Central memory CD8-positive, alpha-beta T cell (primary cell): Measurements from ENCODE around the gene RCAN3.
A peak's percentile ranks its signal among the peaks of the same experiment; 100 is the strongest.
"Not testable (repeated sequence)": the region's sequence is repeated elsewhere in the genome, so short reads cannot be mapped to it uniquely, and the experiment has no call there.

Experiments
- ATAC-seq: fragments of 150-1000 bp; cut with Tn5 transposase; replicated peaks from 2 replicates; pipeline ENCODE4 v1.10.0; 2022; ENCODE audit warnings: mild to moderate bottlenecking, moderate FRiP score, moderate number of reproducible peaks; ENCODE audit not compliant: poor library complexity, severe bottlenecking; ENCODE audit errors: extremely low read depth
- DNase-seq, 2 donors: peaks; one replicate each; pipeline ENCODE4 v3.0.0; 2021; ENCODE audit warnings: low spot score in 2 of 2
- H3K27ac Mint-ChIP-seq: one replicate; pipeline ENCODE4 v1.8.0; 2022; ENCODE audit warnings: low read depth, mild to moderate bottlenecking, moderate library complexity, mixed read lengths
- H3K27me3 Mint-ChIP-seq: one replicate; pipeline ENCODE4 v1.8.0; 2022; ENCODE audit warnings: mixed read lengths
- H3K36me3 Mint-ChIP-seq: one replicate; pipeline ENCODE4 v1.8.0; 2022; ENCODE audit warnings: mild to moderate bottlenecking, moderate library complexity, mixed read lengths; ENCODE audit not compliant: insufficient read depth
- H3K4me1 Mint-ChIP-seq: one replicate; pipeline ENCODE4 v1.8.0; 2022; ENCODE audit warnings: mixed read lengths
- H3K4me3 Mint-ChIP-seq: one replicate; pipeline ENCODE4 v1.8.0; 2022; ENCODE audit warnings: mild to moderate bottlenecking, moderate library complexity, mixed read lengths
- H3K9me3 Mint-ChIP-seq: one replicate; pipeline ENCODE4 v1.8.0; 2022; ENCODE audit warnings: mixed read lengths

RCAN3 gene

DNA sequence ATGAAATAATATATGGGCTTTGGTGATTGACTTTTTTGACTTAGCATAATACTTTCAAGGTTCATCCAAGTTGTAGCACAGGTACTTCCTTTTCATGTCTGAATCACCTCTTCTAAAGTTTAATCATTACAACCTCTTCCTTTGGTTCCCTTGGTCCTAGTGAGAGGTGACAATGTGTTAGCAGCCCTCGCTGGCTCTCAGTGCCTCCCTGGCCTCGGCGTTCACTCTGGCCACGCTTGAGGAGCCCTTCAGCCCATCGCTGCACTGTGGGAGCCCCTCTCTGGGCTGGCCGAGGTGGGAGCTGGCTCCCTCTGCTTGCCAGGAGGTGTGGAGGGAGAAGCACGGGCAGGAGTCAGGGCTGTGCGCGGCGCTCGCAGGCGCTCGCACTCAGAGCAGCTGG lies 13.0 kb upstream of the RCAN3 start:
- Mint-ChIP-seq H3K27ac (no peak overlapping the region), H3K4me3 (no peak overlapping the region), H3K9me3 (no peaks in the 10 kb centered on the region), H3K4me1 (peaks cover 6% of the 10 kb centered on the region), H3K36me3 (peaks cover 6% of the 10 kb centered on the region), H3K27me3 (peaks cover 10% of the 10 kb centered on the region)
- ATAC-seq (no peak), DNase-seq (no peak)

- Mint-ChIP-seq H3K4me1 (peaks cover 6% of the 10 kb centered on the region), H3K27me3 (peaks cover 10% of the 10 kb centered on the region), H3K36me3 (peaks cover 6% of the 10 kb centered on the region), H3K9me3 (no peaks in the 10 kb centered on the region), H3K4me3 (no peak overlapping the region), H3K27ac (no peak overlapping the region)
- no peak for ATAC-seq
- no peak for DNase-seq
These were observed 12.4 kb upstream of the RCAN3 start for GRCh38 chr1:24490101-24490781.

GRCh38 chr1:24491577-24492360 lies 10.9 kb upstream of the RCAN3 start:
- Mint-ChIP-seq H3K27me3 (peaks cover 10% of the 10 kb centered on the region), H3K9me3 (no peaks in the 10 kb centered on the region), H3K27ac (peak overlapping the region; percentile 72), H3K36me3 (peaks cover 5% of the 10 kb centered on the region), H3K4me1 (peaks cover 3% of the 10 kb centered on the region), H3K4me3 (no peak overlapping the region)
- ATAC-seq (no peak), DNase-seq (no peak)

GRCh38 chr1:24492935-24493334 lies 9.7 kb upstream of the RCAN3 start:
- H3K27me3 Mint-ChIP-seq: peaks cover 10% of the 10 kb centered on the region
- ATAC-seq, H3K4me1 Mint-ChIP-seq, H3K27ac Mint-ChIP-seq, H3K9me3 Mint-ChIP-seq, H3K36me3 Mint-ChIP-seq, H3K4me3 Mint-ChIP-seq, DNase-seq: not testable (repeated sequence)

GRCh38 chr1:24493785-24494184 lies 8.9 kb upstream of the RCAN3 start:
- Mint-ChIP-seq H3K4me3 (no peak overlapping the region), H3K4me1 (peaks cover 8% of the 10 kb centered on the region), H3K36me3 (peaks cover 2% of the 10 kb centered on the region), H3K9me3 (no peaks in the 10 kb centered on the region), H3K27me3 (peaks cover 10% of the 10 kb centered on the region), H3K27ac (no peak overlapping the region)
- no peak for ATAC-seq
- no peak for DNase-seq

DNA sequence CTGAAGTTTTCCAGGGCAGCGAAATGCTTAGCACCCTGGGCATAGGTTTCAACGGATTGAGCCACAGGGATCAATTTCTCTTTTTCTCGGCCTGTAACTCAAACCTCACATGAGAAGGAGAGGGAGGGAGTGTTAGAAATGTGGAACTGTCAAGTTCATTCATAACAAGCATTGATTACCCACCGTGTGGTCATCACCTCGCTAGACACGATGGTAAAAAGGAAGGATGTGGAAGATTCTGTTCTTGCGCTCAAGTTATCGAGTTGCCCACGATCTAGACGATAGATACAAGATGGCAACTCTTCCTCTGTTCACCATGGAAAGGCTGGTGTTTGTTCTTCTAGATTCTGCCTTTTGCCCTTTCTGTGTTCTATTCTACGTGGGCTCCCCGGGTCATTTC lies 4.0 kb upstream of the RCAN3 start:
- DNase-seq: peak in 1 of 2 donors; percentile 27
- Mint-ChIP-seq H3K36me3 (peaks cover 16% of the 10 kb centered on the region), H3K27me3 (no peaks in the 10 kb centered on the region), H3K27ac (no peak overlapping the region), H3K4me3 (no peak overlapping the region), H3K9me3 (no peaks in the 10 kb centered on the region), H3K4me1 (peaks cover 41% of the 10 kb centered on the region)
- peak; percentile 12 for ATAC-seq

DNA sequence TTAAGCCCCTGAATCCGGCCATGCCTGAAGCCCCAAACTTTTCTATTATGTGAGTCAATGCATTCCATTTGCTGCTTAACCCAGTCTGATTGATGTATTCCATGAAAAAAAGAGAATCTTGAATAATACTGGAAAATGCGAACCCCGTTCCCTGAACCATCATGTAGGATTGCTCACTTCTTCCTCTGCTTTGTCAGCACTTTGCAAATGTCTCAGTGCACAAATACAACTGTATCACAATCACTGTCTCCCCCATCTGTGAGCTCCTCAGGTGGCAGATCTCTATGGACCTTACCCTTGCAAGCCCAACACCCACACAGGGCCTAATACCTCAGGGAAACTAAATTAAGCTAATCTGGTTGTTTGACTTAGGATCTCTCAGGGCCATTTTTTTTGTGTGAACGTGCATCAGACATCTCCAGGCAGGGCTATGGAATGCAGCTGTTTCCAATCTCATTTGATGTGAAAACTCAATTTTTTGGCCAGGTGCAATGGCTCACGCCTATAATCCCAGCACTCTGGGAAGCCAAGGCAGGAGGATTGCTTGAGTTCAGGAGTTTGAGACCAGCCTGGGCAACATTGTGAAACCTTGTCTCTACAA lies 2.1 kb upstream of the RCAN3 start:
- H3K9me3 Mint-ChIP-seq: no peaks in the 10 kb centered on the region
- H3K27ac Mint-ChIP-seq: no peak overlapping the region
- peaks cover 54% of the 10 kb centered on the region for H3K4me1 Mint-ChIP-seq
- ATAC-seq: no peak
- no peaks in the 10 kb centered on the region for H3K27me3 Mint-ChIP-seq
- DNase-seq: no peak
- H3K4me3 Mint-ChIP-seq: peak overlapping the region; percentile 71
- H3K36me3 Mint-ChIP-seq: peaks cover 29% of the 10 kb centered on the region

DNA sequence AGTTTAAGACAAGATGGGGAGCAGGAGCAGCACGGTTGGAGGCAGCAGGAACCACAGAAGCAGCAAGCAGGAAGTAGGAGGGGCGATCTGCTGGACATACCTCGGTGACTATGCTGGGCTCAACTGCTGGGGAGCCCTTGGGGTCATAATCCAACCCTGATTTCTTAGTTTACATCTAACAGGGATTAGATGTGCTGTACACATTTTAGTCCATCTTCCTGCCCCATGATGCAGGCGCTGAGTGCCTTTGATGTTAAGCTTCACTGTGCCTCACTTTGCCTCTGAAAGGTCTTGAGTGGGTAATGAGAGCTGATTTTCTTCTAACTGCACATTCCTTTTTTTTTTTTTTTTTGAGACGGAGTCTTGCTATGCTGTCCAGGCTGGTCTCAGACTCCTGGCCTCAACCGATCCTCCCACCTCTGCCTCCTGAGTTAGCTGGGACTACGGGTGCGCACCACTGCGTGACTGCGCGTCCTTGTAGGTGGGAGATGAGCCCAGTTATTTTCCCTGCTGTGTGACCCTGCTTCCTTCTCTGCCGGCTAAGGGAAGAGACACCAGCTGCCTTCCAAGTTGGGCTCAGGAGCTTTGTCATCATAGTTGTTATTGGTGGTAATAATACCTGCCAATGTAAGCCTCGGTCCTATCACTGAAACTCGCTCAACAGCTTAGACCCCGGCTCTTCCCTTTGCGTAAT lies 1.1 kb upstream of the RCAN3 start:
- Mint-ChIP-seq H3K27ac (peak overlapping the region; percentile 69), H3K4me1 (peaks cover 62% of the 10 kb centered on the region), H3K9me3 (no peaks in the 10 kb centered on the region), H3K27me3 (no peaks in the 10 kb centered on the region), H3K4me3 (peak overlapping the region; percentile 71), H3K36me3 (peaks cover 32% of the 10 kb centered on the region)
- DNase-seq (no peak), ATAC-seq (no peak)

GRCh38 chr1:24502065-24502708 lies 449 bp upstream of the RCAN3 start:
- no peaks in the 10 kb centered on the region for H3K9me3 Mint-ChIP-seq
- ATAC-seq (peak; percentile 64), DNase-seq (peak; percentile 69 to 79)
- no peaks in the 10 kb centered on the region for H3K27me3 Mint-ChIP-seq
- peaks cover 33% of the 10 kb centered on the region for H3K36me3 Mint-ChIP-seq
- peaks cover 66% of the 10 kb centered on the region for H3K4me1 Mint-ChIP-seq
- peak overlapping the region; percentile 69 for H3K27ac Mint-ChIP-seq
- peak overlapping the region; percentile 71 for H3K4me3 Mint-ChIP-seq

GRCh38 chr1:24503059-24503751 lies 569 bp downstream of the RCAN3 start:
- peak overlapping the region; percentile 94 for H3K4me3 Mint-ChIP-seq
- ATAC-seq: peak; percentile 8
- no peaks in the 10 kb centered on the region for H3K9me3 Mint-ChIP-seq
- no peaks in the 10 kb centered on the region for H3K27me3 Mint-ChIP-seq
- peak in 1 of 2 donors; percentile 14 for DNase-seq
- H3K27ac Mint-ChIP-seq: peak overlapping the region; percentile 93
- peaks cover 37% of the 10 kb centered on the region for H3K36me3 Mint-ChIP-seq
- peaks cover 74% of the 10 kb centered on the region for H3K4me1 Mint-ChIP-seq

- no peak for DNase-seq
- H3K9me3 Mint-ChIP-seq: no peaks in the 10 kb centered on the region
- no peak for ATAC-seq
- H3K27ac Mint-ChIP-seq: peak overlapping the region; percentile 93
- H3K4me3 Mint-ChIP-seq: peak overlapping the region; percentile 94
- peaks cover 37% of the 10 kb centered on the region for H3K36me3 Mint-ChIP-seq
- H3K27me3 Mint-ChIP-seq: no peaks in the 10 kb centered on the region
- peaks cover 72% of the 10 kb centered on the region for H3K4me1 Mint-ChIP-seq
These were observed 1.4 kb downstream of the RCAN3 start for GRCh38 chr1:24503870-24504523.
